Dedifferentiated amniotic fluid mesenchymal stem cell (primary cell): ENCODE data around the gene RAB27A.
"Not testable (repeated sequence)": the region's sequence is repeated elsewhere in the genome, so short reads cannot be mapped to it uniquely, and the experiment has no call there.

ENCODE experiments used
- DNase-seq: peaks from one replicate; pipeline ENCODE4 v3.0.0-alpha.2; 2016; ENCODE audit errors: extremely low spot score

RAB27A gene

DNA sequence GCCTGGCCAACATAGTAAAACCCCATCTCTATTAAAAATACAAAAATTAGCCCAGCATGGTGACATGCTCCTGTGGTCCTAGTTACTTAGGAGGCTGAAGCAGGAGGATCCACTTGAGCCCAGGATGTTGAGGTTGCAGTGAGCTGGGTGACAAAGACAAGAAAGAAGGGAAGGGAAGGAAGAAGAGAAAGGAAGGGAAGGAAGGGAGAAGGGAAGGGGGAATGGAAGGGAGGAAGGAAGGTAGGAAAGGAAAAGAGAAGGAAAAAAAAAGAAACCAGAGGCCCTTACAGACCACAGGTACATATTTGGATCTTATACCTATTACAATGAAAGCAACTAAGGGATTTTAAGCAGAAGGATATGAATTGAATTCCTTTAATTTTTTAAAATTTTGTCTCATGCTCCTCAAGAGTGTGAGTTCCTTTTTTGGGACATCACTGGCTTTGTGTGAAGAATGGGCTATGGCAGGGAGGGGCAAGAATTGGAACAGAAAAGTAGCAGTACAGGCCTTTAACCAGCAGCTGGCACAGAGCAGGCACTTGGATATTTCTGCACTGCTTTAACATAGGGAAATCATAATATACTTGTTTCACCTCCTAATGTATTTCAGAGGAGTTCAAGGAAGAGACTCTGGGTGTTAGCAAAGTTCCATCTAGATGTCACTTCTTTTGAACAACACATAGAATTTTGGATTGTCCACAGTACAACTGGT lies 7.9 kb downstream of the RAB27A start:
- DNase-seq = no peak

DNA sequence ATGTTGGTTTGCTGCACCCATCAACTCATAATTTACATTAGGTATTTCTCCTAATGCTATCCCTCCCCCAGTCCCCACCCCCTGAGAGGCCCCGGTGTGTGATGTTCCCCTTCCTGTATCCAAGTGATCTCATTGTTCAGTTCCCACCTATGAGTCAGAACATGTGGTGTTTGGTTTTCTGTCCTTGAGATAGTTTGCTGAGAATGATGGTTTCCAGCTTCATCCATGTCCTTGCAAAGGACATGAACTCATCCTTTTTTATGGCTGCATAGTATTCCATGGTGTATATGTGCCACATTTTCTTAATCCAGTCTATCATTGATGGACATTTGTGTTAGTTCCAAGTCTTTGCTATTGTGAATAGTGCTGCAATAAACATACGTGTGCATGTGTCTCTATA lies 9.0 kb downstream of the RAB27A start:
- not testable (repeated sequence) for DNase-seq

- DNase-seq = no peak
These were observed 9.8 kb downstream of the RAB27A start for GRCh38 chr15:55279746-55280351.

DNA sequence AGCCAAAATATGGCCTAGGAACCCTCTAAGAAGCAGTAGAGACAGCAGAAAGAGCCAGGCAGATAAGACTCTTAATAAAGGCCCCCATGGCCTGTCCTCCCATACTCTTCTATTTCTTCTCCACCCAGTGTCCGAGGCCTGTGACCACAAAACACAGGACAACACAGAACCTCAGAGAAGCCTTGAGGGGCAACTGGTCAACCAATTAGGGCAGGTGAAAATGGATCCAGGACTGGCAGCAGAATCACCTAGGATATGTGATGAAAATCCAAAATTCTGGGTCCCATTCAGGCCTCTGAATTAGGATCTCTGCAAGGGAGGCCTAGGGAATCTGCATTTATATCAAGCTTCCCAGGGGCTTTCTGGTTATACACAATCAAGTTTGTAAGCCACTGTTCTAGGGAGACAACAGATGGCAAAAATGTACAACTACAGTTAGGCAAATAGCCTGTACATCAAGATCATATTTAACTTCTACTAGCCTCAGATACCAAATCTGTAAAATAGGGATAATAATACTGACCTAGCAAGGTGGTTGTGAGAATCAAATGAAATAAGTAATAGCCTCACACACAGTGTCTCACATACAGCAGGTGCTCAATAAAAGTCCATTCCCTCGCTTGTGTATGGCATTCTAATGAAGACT lies 10.4 kb downstream of the RAB27A start:
- DNase-seq = no peak

DNA sequence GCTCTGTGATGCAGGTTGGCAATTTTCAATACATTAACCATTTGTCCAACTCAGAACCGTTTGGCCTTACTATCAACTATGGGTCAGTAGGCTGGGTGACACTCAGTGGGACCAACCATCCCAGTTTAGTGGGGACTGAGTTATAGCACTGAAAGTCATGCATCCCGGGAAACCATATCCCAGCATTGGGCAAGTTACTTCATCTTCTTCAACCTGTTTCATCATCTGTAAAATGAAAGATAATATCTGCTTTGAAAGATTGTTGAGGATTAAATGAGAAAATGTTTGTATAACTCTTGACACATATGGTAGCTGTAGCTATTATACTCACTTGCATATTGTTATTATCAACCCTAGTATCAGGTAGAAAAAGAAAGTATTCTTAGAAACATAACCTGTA lies 11.9 kb downstream of the RAB27A start:
- DNase-seq = no peak

DNA sequence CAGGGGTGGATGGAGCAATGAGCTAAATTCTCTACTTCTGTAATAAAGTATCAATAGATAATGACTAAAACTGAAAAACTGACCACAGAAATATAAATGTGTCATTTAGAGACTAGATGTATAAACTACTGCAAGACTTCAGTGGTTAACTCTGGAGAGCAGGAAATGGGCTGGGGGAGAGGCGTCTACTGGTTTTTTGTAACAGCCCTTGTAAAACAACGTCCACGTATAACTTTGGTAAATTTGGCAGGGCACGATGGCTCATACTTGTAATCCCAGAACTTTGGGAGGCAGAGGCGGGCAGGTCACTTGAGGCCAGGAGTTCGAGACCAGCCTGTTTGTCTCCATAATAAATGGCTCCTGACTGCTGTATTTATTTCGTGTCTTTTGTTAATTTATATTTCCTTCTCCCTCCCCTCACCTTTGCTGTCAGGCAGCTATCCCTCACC lies 12.5 kb downstream of the RAB27A start:
- no peak for DNase-seq

GRCh38 chr15:55276324-55276723 lies 13.3 kb downstream of the RAB27A start:
- DNase-seq = no peak

DNA sequence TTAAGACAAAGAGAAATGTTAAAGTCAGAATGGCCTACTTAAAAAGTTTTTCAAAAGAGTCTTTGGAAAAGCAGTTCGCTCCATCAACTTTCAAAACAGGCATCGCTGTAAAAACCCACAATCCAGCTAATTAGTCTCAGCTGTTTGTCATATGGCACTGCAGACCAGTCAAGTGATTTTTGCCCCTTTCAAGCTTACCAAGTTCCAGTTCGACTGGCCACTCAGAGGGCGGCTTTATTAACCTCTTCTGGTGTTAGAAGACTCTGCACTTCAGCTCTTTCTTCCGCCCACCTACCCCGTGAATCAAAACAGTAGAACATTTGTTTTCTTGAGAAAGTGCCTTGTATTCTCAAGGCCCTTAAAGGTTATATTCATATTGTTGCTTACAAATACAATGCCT lies 19.3 kb downstream of the RAB27A start:
- DNase-seq = no peak

DNA sequence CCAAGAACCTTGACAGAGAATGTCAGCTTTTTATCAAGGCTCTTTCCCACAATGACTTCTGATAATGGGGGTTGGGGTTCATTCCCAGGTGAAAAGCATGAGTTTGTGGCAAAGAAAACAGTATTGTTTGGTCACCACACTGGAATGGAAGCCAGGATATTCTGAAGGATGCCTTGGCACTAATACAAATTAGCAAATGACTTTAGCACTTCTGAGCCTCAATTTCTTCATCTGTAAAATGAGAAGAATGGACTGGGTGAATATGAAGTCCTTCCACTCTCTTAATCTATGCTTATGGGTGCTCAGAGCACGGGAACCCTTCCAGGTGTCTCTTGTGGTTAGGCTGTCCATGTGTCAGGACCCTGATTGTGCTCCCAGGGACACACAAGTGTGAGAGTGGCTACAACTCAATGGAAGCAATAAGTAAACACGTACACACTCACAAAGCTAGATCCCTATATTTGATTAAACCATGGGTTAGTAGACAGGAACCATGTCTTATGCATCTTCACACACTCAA lies 21.4 kb downstream of the RAB27A start:
- no peak for DNase-seq

- DNase-seq = no peak
These were observed 22.0 kb downstream of the RAB27A start for GRCh38 chr15:55267401-55268175.

DNA sequence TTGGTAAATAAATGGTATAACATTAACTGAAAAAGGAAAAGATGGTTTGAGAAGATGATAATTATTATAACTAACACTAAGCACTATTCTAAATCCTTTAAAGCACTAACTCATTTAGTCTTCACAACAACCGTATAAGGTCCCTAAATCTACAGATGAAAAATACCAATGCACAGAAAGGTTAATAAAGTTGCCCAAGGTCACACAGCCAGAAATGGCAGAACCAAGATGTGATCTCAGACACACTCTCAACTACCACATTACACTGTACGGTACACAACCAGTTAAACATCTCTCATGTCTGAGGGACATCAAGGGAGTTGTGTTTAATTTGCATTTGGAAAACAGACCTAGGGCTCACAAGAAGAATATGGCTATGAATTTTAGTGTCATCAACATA lies 23.1 kb downstream of the RAB27A start:
- DNase-seq = no peak

- no peak for DNase-seq
These were observed 29.0 kb downstream of the RAB27A start for GRCh38 chr15:55260562-55261131.

DNA sequence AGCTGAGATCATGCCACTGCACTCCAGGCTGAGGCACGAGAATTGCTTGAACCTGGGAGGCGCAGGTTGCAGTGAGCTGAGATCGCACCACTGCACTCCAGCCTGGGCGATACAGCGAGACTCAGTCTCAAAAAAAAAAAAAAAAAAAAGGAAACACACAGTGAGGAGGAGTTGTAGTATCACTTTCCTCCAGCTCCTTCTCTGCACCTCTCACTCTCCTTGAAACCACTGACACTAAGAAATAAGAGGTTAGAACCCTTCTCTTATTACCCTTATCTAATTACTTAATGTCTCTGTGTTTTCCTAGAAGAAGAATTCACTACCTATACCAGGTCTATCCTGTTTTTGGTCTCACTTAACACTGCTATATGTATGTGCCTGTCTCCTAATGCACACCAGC lies 31.7 kb downstream of the RAB27A start:
- DNase-seq = no peak

- no peak for DNase-seq
These were observed 32.5 kb downstream of the RAB27A start for GRCh38 chr15:55257012-55257670.

DNA sequence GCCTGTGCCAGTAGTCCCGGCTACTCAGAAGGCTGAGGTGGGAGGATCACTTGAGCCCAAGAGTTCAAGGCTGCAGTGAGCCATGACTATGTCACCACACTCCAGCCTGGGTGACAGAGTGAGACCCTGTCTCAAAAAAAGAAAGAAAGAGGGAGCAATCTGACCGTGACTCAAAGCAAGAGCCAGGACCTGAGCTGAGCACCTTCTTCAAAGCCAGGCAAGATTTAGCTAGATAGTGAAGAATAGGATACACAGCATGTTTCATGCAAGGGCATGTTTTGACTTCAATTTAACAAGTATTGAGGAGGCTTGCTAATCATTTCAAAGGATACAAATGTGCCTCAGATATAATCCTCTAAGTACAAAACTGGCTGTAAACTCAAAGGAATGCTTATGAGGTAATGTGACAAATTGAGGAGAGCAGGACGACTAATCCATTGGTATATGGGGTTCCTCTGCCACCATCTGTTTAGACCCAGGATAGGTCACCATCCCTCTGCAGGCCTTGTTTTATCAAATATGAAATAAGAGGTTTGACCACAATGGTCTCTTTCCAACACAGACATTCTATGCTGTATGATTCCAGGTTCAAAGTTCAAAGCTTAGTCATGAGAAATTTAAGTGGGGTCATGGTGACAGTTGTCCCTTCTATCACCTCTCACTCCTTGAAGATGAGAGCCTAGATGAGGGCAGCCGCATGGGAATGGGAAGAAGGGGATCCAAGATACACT lies 33.2 kb downstream of the RAB27A start:
- no peak for DNase-seq

GRCh38 chr15:55255714-55256113 lies 33.9 kb downstream of the RAB27A start:
- no peak for DNase-seq

- no peak for DNase-seq
These were observed 34.5 kb downstream of the RAB27A start for GRCh38 chr15:55254916-55255679.

DNA sequence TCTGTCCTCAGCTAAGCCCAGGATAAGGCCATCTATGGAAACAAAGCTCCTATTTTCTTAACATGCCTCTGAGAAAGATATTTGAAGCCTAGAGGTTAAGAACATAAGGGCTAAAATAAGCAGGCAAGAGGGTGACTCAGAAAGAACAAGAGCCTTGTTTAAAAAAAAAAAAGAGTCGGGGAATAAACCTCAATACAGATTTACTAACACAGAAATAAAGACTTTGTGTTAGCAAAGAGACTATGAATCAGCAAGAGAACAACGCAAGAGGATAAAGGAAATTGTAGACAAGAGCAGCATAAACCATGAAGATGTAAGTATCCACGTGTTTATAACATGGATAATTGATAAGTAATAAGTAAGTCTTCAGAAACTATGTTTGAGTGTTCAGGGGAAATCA lies 36.0 kb downstream of the RAB27A start:
- DNase-seq = peak; percentile 56

DNA sequence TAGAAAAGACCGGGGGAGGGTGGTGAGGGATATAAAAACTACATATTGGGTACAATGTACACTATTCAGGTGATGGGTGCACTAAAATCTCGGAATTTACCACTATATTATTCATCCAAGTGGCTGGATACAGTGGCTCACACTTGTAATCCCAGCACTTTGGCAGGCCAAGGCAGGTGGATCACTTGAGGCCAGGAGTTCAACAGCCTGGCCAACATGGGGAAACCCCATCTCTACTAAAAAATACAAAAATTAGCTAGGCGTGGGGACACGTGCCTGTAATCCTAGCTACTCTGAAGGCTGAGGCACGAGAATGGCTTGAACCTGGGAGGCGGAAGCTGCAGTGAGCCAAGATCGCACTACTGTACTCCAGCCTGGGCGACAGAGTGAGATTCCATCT lies 37.4 kb downstream of the RAB27A start:
- DNase-seq = not testable (repeated sequence)

DNA sequence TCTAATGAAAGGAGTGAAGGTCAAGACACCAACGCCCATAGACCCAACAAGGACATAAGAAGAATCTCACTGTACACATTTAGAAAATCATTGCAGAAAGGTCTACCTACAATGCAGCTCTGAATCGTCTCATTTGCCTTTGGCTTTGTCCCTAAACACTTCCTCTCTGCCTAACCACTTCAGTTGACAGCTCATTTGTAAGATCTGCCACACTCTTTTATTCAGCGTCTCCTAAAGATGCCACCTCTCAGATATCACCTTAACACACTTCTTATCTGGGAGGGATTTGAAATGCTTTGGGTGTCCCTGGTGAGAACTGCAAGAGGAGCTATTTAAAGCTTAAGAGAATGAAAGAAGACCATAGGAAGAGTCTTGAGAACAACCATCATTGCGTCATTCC lies 38.7 kb downstream of the RAB27A start:
- no peak for DNase-seq
